T-helper 1 cell treated with Interleukin-12 subunit alpha and Interleukin-12 subunit beta and Interleukin-4 antibody, amounts not matched to agents 30 μg/mL and 1 μg/mL, for 36 hours (primary cell): ENCODE measurements around the gene BPI.
"Not testable (repeated sequence)": the region's sequence is repeated elsewhere in the genome, so short reads cannot be mapped to it uniquely, and the experiment has no call there.

Experiments used
- H3K27ac Mint-ChIP-seq: one replicate; pipeline ENCODE4 v1.8.0; 2021; ENCODE audit warnings: mild to moderate bottlenecking, mixed read lengths
- H3K27me3 Mint-ChIP-seq: one replicate; pipeline ENCODE4 v1.8.0; 2021; ENCODE audit warnings: low read depth, mixed read lengths
- H3K36me3 Mint-ChIP-seq: one replicate; pipeline ENCODE4 v1.8.0; 2021; ENCODE audit warnings: low read depth, mixed read lengths
- H3K4me1 Mint-ChIP-seq: one replicate; pipeline ENCODE4 v1.8.0; 2021; ENCODE audit warnings: low read depth, mixed read lengths
- H3K4me3 Mint-ChIP-seq: one replicate; pipeline ENCODE4 v1.8.0; 2021; ENCODE audit warnings: mild to moderate bottlenecking, moderate library complexity, mixed read lengths
- H3K9me3 Mint-ChIP-seq: one replicate; pipeline ENCODE4 v1.8.0; 2021; ENCODE audit warnings: mixed read lengths

The BPI gene

DNA sequence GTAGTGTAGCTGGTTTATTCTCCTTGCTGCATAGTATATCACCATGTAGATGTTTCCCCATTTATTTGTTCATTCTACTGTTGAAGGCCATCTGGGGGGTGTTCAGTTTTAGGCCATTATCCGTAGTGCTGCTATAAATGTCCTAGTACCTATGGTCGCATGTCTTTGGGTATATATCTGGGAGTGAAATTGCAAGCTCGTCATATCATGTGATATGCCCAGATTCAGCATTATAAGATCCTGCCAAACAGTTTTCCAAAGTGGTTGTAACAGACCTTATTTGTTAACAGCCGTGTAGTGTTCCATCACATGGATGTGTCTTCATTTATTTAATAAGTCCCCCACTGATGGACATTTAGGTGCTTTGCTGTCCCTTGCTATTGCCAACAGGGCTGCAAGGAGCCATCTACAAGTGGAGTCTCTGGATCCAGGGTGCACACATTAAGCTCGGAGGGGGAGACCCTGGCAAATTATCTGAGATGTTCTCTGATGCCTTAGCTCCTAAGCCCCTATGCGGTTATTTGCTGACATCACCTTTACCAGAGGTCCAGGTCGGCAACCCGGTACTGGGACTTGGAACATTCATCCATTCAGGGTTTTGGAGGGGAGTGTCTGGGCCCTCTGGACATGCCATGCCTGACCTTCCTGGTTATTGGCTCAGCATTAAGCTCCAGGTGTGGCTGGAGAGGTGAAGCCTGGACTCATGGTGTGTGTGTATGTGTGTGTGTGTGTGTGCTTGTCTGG, 59.2 kb downstream of the BPI start:
- H3K4me3 Mint-ChIP-seq: no peak overlapping the region
- H3K9me3 Mint-ChIP-seq: no peaks in the 10 kb centered on the region
- H3K27me3 Mint-ChIP-seq: no peaks in the 10 kb centered on the region
- H3K36me3 Mint-ChIP-seq: no peaks in the 10 kb centered on the region
- no peaks in the 10 kb centered on the region for H3K4me1 Mint-ChIP-seq
- H3K27ac Mint-ChIP-seq: no peak overlapping the region

DNA sequence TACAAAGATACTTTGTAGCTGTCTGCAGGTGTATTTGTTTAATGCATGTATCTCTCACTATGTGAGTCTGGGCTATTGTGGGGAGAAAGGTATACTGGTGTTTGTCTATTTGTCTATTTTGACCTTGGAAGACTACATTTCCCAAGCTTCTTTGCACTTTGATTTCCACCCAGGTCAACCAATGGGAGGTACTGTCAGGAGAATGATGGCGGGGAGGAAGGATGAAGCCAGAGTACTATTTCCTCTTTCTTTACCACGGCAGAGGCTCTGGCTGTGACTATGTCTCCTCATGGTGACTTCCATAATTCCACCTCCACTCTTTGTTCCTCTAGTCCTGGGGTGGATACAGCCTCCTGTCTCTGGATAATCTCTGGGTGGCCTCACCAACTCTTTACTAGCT, 65.4 kb downstream of the BPI start:
- H3K9me3 Mint-ChIP-seq: no peaks in the 10 kb centered on the region
- no peaks in the 10 kb centered on the region for H3K36me3 Mint-ChIP-seq
- no peak overlapping the region for H3K27ac Mint-ChIP-seq
- no peak overlapping the region for H3K4me3 Mint-ChIP-seq
- peaks cover 13% of the 10 kb centered on the region for H3K27me3 Mint-ChIP-seq
- H3K4me1 Mint-ChIP-seq: no peaks in the 10 kb centered on the region

DNA sequence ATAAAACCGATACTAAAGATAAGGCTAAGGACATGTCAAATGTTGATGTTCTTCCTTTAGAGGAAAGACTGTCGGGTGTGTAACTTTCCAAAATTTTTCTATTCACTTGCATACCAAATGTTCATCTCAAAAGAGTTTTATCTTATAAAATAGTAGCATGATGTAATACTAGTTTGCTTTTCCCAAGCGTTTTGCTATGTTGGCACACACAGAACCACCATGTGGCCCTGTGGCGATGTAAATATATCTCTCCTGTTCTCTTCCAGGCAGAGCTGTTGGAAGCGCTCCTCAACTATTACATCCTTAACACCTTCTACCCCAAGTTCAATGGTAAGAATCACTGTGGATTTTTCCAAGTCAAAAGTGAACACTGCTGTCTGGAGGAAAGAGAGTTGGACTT, 68.8 kb downstream of the BPI start:
- no peak overlapping the region for H3K27ac Mint-ChIP-seq
- no peaks in the 10 kb centered on the region for H3K36me3 Mint-ChIP-seq
- H3K9me3 Mint-ChIP-seq: no peaks in the 10 kb centered on the region
- no peaks in the 10 kb centered on the region for H3K4me1 Mint-ChIP-seq
- no peak overlapping the region for H3K4me3 Mint-ChIP-seq
- H3K27me3 Mint-ChIP-seq: peaks cover 13% of the 10 kb centered on the region

DNA sequence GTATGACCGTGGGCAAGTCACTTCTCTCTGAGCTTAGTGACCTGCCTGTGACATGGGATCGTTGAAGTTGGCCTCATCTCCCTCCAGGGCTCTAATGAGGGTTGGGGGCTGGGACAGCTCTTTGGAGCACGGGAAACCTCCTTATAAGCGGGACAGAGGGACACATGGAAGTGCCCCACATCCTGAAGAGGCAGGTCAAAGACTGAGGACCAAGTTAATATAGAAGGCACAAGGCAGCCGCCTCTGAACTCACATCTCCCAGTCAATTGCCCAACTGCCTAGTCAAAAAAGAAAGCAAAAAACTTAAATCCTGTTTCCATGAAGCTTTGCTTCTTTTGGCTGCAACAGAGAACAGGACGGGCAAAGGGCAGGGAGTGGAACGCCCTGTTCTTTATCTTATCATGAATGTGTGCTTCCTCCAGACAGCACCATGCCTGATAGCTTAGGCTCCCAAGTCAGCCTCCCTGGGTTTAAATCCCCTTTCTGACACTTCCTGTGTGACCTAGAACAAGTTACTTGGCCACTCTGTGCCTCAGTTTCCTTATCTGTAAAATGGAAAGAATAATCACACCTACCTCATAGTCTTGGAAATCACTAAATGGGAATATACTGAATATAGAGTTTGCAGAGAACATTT, 69.4 kb downstream of the BPI start:
- no peaks in the 10 kb centered on the region for H3K4me1 Mint-ChIP-seq
- H3K27me3 Mint-ChIP-seq: peaks cover 13% of the 10 kb centered on the region
- no peak overlapping the region for H3K27ac Mint-ChIP-seq
- no peaks in the 10 kb centered on the region for H3K9me3 Mint-ChIP-seq
- no peaks in the 10 kb centered on the region for H3K36me3 Mint-ChIP-seq
- H3K4me3 Mint-ChIP-seq: no peak overlapping the region

DNA sequence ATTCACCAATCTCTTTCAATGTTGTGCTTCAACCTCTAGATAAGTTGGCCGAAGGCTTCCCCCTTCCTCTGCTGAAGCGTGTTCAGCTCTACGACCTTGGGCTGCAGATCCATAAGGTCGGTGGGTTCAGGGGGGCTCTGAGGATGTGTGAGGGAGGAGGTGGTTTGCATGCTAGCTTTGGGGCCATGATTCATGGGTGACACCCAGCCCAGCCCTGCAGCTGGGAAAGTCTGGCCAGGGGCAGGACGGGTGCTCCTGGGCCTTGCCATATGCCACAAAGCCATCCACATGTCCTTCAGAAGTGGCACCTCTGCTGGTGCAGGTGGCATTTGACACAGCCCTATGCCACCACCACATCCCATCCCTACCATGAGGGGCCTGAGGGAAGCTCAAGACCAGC, 69.9 kb downstream of the BPI start:
- no peaks in the 10 kb centered on the region for H3K9me3 Mint-ChIP-seq
- no peaks in the 10 kb centered on the region for H3K36me3 Mint-ChIP-seq
- H3K4me1 Mint-ChIP-seq: no peaks in the 10 kb centered on the region
- H3K4me3 Mint-ChIP-seq: no peak overlapping the region
- no peak overlapping the region for H3K27ac Mint-ChIP-seq
- H3K27me3 Mint-ChIP-seq: peaks cover 13% of the 10 kb centered on the region

DNA sequence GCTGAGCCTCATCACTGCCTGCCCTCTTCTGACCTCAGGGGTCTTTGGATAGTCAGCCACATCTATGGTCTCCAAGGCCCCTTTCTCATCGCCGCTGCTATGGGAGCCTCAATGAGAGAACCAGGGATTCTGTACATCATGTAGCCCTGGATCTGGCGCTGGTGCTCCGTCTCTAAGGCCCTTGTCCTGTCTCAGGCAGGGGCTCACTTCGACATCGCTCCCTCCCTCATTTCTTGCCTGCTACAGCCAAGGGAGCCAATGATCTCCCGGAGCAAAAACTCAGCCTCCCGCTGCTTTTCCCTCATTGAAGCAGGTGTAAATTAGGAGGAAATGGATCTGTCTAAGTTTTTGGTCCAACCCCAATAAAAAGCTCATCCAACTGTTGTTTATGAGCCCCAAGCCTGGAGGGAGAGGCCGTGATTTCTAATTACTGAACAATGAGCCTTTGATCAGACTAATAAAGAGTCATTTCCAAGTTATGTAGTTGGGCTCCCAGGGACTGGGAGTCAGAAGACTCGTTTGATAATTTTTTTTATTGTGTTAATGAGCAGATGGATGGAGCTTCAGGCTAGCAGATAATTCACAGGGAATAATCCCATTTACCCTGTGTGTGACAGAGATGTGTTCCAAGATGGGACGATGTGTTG, 73.2 kb downstream of the BPI start:
- Mint-ChIP-seq H3K36me3 (no peaks in the 10 kb centered on the region), H3K4me1 (no peaks in the 10 kb centered on the region), H3K4me3 (no peak overlapping the region), H3K9me3 (no peaks in the 10 kb centered on the region), H3K27me3 (peaks cover 4% of the 10 kb centered on the region), H3K27ac (no peak overlapping the region)

DNA sequence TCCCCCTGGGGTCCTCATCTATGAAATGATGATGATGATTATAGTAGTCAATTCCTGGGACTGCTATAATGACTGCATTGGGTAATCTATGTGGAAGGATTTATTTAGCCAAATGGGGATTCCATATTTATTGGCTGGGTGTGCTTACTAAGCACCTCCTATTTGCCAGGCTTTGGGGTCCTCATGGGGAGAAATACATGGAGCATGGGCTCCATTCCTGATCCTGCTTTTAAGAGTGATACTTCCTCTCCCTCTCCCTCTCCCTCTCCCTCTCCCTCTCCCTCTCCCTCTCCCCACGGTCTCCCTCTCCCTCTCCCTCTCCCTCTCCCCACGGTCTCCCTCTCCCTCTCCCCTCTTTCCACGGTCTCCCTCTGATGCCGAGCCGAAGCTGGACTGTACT, 73.9 kb downstream of the BPI start:
- not testable (repeated sequence) for H3K9me3 Mint-ChIP-seq, H3K27ac Mint-ChIP-seq, H3K27me3 Mint-ChIP-seq, H3K36me3 Mint-ChIP-seq, H3K4me1 Mint-ChIP-seq, H3K4me3 Mint-ChIP-seq

DNA sequence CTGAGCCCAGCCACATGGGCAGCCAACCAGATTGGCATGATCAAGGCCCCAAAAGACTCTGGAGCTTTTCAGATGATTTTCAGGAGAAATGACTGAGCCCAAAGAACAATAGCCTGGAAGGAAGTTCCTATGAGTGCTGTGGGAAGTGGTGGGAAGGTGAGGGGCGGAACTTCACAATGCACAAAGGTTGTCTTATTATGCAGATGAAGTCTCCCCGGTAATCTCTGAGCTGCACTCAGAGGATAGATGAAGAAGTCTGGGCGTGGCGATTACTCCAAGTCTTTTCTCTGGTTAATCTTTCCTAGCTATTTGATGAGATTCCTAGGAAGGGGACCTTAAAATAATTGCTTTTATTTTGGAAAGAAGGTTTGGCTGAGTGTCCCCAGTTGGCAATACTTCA, 79.2 kb downstream of the BPI start:
- peaks cover 8% of the 10 kb centered on the region for H3K27me3 Mint-ChIP-seq
- no peaks in the 10 kb centered on the region for H3K36me3 Mint-ChIP-seq
- H3K4me3 Mint-ChIP-seq: no peak overlapping the region
- H3K27ac Mint-ChIP-seq: no peak overlapping the region
- peaks cover 3% of the 10 kb centered on the region for H3K4me1 Mint-ChIP-seq
- H3K9me3 Mint-ChIP-seq: no peaks in the 10 kb centered on the region

DNA sequence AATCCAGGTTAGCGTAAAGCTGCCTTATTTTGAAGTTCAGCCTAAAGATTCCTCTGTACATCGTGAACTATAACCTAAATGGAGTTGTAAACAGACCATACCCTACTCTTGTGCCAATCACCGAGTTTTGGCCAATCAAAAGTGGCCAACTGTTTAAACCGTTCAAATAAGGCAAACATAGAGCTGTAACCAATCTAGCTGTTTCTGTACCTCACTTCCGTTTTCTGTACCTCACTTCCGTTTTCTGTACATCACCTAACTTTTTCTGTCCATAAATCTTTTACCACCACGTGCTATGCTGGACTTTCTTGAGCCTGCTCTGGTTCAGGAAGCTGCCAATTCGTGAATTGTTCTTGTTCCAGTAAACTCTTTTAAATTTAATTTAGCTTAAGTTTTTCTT, 82.0 kb downstream of the BPI start:
- Mint-ChIP-seq H3K4me1 (peaks cover 3% of the 10 kb centered on the region), H3K9me3 (no peaks in the 10 kb centered on the region), H3K27me3 (peaks cover 8% of the 10 kb centered on the region), H3K4me3 (no peak overlapping the region), H3K27ac (no peak overlapping the region), H3K36me3 (no peaks in the 10 kb centered on the region)

DNA sequence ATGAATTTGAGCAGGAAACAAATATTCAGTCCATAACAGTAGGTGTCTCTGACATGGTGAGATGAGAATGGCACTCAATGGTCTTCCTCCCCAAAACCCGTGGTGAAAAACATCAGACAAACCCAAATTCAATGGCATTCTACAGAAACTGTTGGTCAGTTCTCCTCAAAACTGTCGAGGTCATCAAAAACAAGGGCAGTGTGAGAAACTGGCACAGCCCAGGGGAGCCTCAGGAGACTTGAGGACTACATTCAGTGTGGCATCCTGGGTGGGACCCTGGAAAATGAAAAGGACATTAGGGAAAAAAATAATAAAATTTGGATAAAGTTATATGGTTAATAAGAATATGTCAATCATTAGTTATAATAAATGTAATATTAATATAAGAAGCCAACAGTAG, 82.9 kb downstream of the BPI start:
- Mint-ChIP-seq H3K9me3 (no peaks in the 10 kb centered on the region), H3K4me3 (no peak overlapping the region), H3K4me1 (peaks cover 3% of the 10 kb centered on the region), H3K27me3 (peaks cover 8% of the 10 kb centered on the region), H3K27ac (no peak overlapping the region), H3K36me3 (no peaks in the 10 kb centered on the region)
